ENCODE results near the gene SPTSSB.

The SPTSSB gene

GRCh38 chr3:161343986-161344385, 27.3 kb downstream of the SPTSSB start:
- in situ Hi-C loops (cut with MboI; ENCODE audit: low sequenced_read_pairs): no loop called here

DNA sequence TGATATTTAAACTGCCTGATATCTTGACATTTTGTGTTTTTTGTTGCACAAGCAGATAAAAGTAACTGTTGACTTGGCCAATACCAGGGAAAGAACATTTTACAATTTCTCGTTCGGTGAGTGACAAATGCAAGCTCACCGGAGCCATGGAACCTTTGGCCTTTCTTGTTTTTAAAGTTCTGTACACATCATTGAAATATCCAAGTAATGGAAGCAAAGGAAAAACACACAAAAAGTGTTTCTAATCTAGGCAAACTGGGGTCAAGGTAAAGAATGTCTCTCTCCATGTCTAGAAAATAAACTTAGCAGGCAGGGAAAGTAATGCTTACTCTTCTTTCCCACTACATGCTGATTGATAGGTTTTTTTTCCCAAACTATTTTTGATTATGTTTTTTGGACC, 27.8 kb downstream of the SPTSSB start:
- in situ Hi-C loops (cut with MboI; ENCODE audit: low sequenced_read_pairs): no loop called here

- in situ Hi-C loops (cut with MboI; ENCODE audit: low sequenced_read_pairs): no loop called here
Observed at GRCh38 chr3:161342629-161343028, 28.7 kb downstream of the SPTSSB start.

- in situ Hi-C loops (cut with MboI; ENCODE audit: low sequenced_read_pairs): no loop called here
Observed at GRCh38 chr3:161339517-161340500, 31.5 kb downstream of the SPTSSB start.

GRCh38 chr3:161337311-161337710, 34.0 kb downstream of the SPTSSB start:
- in situ Hi-C loops (cut with MboI; ENCODE audit: low sequenced_read_pairs): no loop called here

- in situ Hi-C loops (cut with MboI; ENCODE audit: low sequenced_read_pairs): no loop called here
Observed at GRCh38 chr3:161336661-161337060, 34.7 kb downstream of the SPTSSB start.

DNA sequence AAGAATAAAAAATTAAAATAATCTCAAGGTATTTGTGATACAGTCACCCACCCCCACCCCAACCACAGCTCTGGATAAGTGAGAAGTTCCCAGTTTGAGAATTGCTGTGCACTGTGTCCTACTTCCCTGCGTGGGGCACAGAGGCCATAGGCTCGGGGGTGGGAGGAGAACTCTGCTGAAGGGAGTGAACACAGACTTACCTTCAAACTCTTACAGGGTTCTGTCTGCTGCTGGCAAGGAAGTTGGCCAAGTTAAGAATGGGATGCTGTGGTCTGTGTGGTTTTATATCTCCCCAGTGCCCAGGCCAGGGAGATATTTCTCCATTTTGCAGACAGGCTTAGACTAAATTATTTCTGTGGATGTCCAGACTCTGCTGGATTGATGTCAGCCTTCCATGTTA, 37.6 kb downstream of the SPTSSB start:
- in situ Hi-C loops (cut with MboI; ENCODE audit: low sequenced_read_pairs): no loop called here

DNA sequence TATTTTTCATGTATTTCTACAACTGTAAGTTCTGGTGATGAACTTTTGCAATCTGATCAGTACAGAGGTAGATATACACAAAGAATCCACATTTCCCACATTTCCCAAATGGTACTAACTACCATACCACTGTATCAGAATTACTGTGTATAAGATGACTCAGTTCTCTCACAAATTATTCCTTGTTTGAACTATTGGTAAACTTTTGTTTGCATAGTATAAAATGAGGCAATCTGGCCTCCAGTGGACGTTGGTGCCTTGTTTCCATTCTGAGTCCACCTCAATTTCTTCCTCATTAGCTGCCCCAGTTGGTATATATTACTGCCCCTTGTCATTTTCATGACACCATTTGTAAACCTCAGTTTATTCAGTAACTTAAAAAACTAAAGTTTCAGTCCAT, 38.5 kb downstream of the SPTSSB start:
- in situ Hi-C loops (cut with MboI; ENCODE audit: low sequenced_read_pairs): no loop called here

GRCh38 chr3:161325059-161325458, 46.3 kb downstream of the SPTSSB start:
- in situ Hi-C loops (cut with MboI; ENCODE audit: low sequenced_read_pairs): no loop called here

- in situ Hi-C loops (cut with MboI; ENCODE audit: low sequenced_read_pairs): no loop called here
Observed at GRCh38 chr3:161323926-161324621, 47.2 kb downstream of the SPTSSB start.

DNA sequence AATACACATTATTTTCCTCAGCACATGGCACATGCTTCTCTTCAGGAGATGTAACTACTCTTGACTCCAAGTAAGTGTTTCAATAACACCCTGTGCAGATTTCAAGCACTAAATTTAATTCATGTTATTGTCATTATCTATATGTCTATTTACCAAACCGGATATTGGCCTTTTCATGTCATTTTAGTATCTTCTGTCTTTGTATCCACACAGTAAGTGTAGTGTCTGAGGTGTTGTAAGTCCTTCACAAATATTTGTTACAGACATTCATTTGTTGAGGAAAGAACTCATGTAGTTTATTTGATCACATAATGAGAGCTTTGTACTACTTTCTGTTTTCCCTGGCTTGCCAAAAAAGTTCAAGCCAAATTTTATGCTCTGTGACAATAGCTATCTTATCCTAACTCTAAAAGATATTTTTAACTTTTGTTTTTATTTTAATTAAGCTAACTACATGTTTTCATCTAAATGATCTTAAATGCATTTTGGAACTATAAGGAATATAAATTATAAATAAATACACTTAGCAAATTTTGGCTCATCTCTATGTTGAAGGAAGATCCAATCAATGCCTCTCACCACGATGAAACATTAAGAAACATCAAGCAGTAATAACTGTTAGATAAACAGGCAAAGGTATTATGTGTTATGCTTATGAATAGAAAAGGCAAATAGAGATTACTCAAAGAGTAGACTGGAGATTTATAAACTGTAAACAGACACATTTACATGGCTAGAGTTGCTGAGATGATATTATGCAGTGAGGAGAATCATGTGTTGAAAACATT, 48.3 kb downstream of the SPTSSB start:
- in situ Hi-C loops (cut with MboI; ENCODE audit: low sequenced_read_pairs): no loop called here

DNA sequence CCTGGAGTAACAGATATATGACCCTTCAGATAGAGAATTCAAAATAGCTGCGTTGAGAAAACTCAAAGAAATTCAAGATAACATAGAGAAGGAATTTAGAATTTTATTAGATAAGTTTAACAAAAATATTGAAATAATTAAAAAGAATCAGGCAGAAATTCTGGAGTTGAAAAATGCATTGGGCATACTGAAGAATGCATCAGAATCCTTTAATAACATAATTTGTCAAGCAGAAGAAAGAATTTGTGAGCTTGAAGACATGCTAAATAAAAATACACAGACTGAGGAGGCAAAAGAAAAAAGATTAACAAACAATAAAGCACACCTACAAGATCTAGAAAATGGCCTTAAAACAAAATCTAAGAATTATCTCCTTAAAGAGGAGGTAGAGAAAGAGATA, 50.5 kb downstream of the SPTSSB start:
- in situ Hi-C loops (cut with MboI; ENCODE audit: low sequenced_read_pairs): no loop called here

- in situ Hi-C loops (cut with MboI; ENCODE audit: low sequenced_read_pairs): no loop called here
Observed at GRCh38 chr3:161319867-161320266, 51.5 kb downstream of the SPTSSB start.

DNA sequence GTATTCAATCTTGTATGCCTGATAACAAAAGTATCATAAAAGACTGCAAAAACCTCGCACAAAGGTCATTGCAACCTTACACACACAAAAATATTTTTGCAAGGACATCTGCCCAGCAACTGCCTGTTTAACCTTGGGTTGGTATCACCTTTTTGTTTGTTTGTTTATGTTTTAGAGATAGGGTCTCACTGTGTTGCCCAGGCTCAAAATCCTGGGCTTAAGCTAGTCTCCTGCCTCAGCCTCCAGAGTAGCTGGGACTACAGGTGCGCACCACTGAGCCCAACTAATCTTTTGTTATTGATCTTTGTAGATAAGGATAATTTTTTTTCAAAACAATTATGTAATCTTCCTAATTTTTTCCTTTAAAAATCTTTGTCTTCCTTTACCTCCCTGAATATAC, 54.2 kb downstream of the SPTSSB start:
- in situ Hi-C loops (cut with MboI; ENCODE audit: low sequenced_read_pairs): no loop called here

DNA sequence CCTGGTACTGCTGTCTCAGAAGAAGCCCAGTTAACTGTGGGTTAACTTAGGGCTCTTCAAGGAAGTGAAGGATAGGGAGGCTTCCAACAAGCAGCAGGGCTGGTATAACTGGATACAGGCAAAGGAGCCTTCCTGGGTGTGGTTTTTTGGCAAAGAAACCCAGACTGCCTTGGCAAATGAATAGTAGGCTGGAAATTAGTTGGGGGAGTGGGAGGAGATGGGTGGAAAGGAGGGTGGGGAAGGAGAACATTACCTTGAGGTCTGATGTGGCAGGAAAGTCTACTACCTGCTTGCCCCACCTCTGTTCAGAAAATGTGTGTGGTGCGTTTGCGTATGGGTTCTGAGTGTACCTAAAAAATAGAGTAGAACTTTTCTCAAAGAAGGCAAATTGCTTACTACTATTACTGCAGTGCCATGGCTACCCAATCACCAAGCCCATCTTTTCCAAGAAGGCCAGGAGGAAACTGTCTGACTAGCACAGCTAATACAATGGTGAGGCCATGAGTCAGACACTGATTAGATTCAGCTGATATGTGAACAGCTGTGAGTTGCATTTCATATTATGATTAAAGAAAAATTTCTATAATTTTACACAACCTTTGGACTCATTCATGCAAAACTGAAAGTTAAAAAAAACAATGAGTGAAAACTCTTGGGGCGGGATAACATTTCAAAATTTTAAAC, 55.2 kb downstream of the SPTSSB start:
- in situ Hi-C loops (cut with MboI; ENCODE audit: low sequenced_read_pairs): no loop called here

DNA sequence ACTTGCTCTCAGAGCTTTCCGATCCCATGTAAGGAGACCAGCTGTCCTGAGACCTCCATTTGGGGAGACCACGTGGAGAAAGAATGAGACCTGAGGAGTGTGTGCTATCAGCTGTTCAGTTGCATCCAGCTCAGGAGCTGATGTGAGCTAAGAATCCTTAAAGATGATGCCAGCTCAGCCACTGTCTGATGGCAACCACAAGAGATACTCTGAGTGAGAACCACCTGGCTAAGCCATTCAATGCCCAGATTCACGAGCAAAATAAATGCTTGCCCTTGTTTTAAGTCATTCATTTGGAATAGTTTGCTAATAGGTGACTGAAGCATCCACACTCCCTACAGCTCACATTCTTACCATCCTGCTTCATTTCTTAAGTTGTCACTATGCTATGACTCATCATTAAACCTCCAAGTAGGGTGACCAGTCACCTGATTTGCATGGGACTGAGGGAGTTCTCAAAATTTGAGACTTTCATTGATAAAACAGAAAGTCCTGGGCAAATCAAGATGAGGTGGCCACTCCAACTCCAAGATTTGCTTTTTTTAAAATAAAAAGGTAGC, 56.4 kb downstream of the SPTSSB start:
- in situ Hi-C loops (cut with MboI; ENCODE audit: low sequenced_read_pairs): no loop called here

- in situ Hi-C loops (cut with MboI; ENCODE audit: low sequenced_read_pairs): no loop called here
Observed at GRCh38 chr3:161310649-161311423, 60.5 kb downstream of the SPTSSB start.

DNA sequence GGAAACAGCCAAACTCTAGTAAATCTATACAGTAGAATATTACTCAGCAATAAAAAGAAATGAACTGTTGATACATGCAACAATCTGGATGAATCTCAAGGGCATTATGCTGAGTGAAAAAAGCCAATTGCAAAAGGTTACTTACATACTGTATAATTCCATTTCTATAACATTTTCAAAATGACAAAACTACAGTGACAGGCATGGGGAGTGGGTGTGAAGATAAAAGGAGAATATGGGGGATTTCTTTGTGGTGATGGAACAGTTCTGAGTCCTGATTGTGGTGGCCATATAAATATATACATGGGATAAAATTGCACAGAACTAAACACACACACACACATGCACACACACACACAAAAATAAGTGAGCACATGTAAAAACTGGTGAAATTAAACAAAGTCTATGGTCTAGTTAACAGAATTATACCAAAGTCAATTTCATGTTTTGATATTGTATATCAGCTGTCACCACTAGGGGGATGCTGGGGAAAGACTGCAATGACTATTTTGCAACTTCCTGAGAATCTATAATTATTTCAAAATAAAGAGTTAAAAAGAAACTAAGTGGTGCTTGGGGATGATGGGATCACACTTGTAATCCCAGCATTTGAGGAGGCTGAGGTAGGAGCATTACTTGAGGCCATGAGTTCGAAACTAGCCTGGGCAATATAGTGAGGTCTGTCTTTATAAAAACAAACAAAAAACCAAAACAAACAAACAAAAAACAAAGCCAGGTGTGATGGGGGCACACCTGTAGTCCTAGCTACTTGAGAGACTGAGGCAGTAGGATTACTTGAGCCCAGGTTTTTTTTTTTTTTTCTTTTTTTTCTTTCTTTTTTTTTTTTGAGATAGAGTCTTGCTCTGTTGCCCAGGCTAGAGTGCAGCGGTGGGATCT, 66.0 kb downstream of the SPTSSB start:
- in situ Hi-C loops (cut with MboI; ENCODE audit: low sequenced_read_pairs): no loop called here

DNA sequence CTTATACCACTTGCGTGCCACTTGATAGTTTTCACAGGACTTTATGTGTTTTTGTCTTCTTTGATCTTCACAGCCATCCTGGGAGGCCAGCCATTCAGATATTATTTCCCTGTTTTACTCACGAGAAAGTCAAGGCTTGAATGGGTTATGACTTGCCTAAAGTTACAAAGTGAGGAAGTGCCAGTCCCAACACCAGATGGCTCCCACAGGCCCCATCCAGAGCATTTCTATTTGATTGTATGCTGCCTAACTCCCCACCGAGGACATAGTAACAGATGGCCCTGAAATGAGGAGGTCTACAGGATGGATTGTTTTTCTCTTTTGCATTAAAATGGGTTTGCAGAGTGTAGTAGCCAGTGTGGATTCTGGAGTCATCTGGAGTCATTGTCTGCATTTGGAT, 74.5 kb downstream of the SPTSSB start:
- in situ Hi-C loops (cut with MboI; ENCODE audit: low sequenced_read_pairs): loop anchor here (25.0 kb wide), 1 partner anchor 115 kb away; no protein-coding TSS in a partner anchor

Measured in HL-60/S4 treated with phorbol 12-myristate 13-acetate at 8.2 ng/mL for 4 days and 3 days (cell line).